HG02840 (cell line): ENCODE data around the gene SPOP.
"Not testable (repeated sequence)": the region's sequence is repeated elsewhere in the genome, so short reads cannot be mapped to it uniquely, and the experiment has no call there.

ENCODE experiments used
- ATAC-seq: cut with Tn5 transposase; IDR thresholded peaks from one replicate; pipeline ENCODE4 v1.9.1; 2021; ENCODE audit warnings: mild to moderate bottlenecking, moderate library complexity, moderate number of reproducible peaks; ENCODE audit not compliant: unreplicated experiment, low FRiP score

The SPOP gene

DNA sequence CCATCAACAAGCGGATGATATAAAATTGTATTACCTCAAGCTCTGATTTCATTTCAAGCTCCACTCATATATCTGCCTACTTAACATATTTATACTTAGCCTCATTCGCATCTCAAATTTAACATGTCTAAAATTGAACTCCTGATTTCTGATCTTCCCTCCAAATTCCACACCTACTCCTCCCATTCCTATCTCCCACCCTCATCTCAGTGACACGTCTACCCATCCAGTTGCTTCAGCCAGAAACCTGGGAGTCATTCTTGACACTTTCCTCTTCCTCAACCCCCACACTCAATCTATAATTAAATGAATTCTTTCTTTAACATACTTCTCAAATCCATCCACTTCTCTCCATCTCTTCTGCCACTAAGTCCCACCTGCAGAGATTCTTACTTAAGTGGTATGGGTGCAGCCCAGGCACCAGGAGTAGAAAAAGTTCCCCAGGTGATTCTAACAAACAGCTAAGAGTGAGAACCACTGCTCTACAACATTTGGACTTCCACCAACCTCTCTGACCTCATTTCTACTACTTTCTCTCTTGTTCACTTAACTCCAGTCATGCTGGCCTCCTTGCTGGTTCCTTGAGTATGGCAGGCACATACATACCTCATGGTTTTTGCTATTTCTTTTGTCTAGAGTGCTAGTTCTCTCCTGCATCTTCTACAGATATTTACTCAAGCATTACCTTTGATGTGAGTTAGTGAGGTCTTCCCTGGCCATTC is 18.1 kb downstream of the SPOP start:
- no peak for ATAC-seq

- ATAC-seq: no peak
These were observed 21.6 kb downstream of the SPOP start for GRCh38 chr17:49656247-49656646.

- ATAC-seq: no peak
These were observed 30.7 kb downstream of the SPOP start for GRCh38 chr17:49647256-49647585.

GRCh38 chr17:49646391-49647255 is 31.3 kb downstream of the SPOP start:
- no peak for ATAC-seq

DNA sequence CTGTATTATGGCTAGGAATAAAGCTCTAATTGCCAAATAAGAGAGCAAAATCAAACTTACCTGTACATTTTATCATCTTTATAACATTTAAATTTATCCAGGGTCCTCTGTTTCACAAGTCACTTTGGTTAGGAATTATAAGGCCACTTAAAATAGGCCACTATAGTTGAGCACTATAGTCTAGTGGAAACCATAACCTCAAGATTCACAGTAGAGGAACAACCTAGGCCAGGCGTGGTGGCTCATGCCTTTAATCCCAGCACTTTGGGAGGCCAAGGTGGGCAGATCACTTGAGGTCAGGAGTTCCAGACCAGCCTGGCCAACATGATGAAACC is 31.9 kb downstream of the SPOP start:
- ATAC-seq: not testable (repeated sequence)

DNA sequence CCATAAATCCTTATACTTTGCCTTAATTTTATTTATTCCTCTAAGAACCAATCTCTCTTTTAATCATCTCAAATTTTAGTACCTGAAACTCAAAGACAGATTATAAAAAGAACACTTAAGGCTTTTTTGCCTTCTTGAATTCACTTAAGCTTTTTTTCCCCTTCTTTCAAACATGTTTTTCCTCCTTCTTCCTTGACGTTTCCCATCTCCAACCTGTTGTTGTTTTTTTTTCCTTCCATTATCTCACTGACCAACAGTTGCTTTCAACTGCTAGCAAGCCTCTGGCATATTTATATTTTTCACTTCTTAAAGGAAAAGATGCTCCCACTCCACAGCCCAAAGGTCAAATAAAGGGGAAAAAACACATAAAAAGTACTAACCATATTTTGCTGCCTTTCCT is 32.2 kb downstream of the SPOP start:
- ATAC-seq: no peak

DNA sequence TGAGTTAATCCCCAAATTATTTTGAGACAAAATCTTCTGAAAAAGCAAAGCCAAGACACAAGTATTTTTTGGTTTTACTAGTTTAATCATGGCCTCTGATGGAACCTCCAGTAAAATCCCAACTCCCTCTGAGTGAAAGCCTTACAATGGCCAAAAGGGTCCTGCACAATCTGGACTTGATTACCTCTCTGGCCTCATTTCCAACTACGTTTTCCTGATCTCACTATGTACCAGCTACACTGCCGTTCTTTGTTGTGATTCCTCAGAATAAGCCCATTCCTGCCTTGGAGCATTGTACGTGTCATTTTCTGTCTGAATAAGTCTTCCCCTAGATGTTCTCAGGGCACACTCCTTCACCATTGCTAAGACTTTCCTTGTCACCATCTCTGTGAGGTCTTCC is 37.3 kb downstream of the SPOP start:
- no peak for ATAC-seq

DNA sequence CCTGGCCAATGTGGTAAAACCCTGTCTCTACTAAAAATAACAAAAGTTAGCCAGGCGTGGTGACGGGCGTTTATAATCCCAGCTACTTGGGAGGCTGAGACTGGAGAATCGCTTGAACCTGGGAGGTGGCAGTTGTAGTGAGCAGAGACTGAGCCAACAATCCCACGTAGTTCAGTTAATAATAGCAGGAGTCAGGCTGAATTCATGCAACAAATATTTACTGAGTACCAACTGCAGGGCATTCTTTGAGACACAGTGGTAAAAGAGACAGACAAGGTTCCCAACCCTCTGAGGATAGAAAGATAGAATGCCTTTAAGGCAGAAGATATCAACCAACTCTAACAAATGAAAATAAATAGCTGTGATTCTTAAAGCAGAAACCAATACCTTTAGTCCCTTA is 39.1 kb downstream of the SPOP start:
- ATAC-seq: no peak

DNA sequence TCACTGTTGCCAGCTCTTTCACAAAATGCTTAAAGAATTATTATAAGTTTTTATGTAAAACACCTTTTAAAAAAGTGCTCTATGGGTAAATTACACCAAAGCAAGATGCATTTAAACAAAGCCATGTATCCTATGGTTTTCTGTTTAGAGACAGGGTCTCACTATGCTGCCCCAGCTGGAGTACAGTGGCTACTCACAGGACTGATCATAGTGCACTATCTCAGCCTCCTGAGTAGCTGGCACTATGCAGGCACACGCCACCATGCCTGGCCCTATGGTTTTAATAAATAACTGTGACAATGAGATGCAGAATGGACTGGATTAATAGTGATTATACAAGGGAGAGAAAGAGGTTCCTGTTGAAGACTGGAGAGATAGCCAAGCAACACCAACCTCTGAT is 40.2 kb downstream of the SPOP start:
- no peak for ATAC-seq

DNA sequence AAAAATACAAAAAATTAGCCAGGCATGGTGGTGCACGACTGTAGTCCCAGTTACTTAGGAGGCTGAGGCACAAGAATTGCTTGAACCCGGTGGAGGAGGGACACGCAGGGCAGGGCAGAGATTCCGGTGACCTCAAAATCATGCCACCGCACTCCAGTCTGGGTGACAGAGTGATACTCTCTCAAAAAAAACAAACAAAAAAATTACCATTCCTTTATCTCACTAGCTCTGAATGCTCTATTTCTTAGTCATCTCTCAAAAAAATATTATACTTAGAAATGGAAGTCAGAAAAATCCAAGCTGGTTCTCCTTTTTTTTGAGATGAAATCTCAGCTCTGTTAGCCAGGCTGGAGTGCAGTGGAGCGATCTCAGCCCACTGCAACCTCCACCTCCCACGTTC is 40.8 kb downstream of the SPOP start:
- no peak for ATAC-seq

DNA sequence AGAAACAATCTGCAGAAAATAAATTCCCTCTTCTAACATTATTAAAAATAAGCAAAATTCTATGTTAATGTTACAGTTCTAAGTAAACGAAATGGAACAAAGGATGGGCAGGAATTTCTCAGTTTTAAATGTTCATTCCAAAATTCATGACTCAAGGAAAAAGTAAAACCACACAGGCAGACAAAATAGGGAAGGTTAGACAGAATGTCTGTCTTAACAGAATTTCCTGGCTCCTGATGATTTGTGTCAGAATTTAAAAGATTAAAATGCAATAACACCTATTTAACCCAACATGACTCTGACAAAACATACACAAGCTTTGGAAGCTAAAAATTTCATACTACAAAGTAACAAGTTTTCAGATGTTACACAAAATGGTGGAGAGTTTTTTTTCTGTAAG is 42.8 kb downstream of the SPOP start:
- no peak for ATAC-seq

- no peak for ATAC-seq
These were observed 43.4 kb downstream of the SPOP start for GRCh38 chr17:49634485-49634860.

DNA sequence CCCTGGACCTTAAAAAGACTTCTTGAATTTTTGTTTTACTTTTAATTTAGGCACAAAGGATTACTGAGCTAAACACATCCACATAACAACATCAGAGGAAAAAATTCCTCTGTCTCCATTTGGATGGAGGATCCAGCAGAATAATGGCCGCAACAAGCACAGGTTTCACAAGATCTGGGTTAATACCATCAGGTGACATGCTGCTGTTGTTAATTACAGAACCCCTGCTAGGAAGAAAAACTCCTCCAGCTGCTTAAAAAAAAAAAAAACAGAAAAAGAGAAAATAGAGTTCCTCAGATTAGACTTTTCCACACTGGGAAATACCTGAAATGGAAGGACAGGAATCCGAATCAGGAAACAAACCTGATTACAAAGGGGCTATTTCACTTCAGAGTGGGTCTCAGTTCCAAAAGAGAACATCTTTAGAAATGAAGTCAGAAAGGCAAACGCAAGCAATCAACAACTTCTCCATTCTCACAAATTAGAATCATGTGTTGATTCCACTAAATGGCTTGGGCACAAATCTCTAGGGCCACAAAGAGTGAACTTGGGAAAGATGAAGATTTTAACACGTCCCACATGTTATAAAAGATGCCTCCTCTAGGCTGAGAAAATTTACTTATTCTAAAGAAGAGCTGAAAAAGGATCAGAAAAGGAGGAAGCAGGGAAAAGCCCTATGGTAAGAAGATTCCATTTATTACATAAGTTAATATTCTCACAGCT is 44.0 kb downstream of the SPOP start:
- no peak for ATAC-seq

- ATAC-seq: no peak
These were observed 44.6 kb downstream of the SPOP start for GRCh38 chr17:49633250-49633649.

- no peak for ATAC-seq
These were observed 45.7 kb downstream of the SPOP start for GRCh38 chr17:49632201-49632600.

- no peak for ATAC-seq
These were observed 46.4 kb downstream of the SPOP start for GRCh38 chr17:49631496-49631895.

DNA sequence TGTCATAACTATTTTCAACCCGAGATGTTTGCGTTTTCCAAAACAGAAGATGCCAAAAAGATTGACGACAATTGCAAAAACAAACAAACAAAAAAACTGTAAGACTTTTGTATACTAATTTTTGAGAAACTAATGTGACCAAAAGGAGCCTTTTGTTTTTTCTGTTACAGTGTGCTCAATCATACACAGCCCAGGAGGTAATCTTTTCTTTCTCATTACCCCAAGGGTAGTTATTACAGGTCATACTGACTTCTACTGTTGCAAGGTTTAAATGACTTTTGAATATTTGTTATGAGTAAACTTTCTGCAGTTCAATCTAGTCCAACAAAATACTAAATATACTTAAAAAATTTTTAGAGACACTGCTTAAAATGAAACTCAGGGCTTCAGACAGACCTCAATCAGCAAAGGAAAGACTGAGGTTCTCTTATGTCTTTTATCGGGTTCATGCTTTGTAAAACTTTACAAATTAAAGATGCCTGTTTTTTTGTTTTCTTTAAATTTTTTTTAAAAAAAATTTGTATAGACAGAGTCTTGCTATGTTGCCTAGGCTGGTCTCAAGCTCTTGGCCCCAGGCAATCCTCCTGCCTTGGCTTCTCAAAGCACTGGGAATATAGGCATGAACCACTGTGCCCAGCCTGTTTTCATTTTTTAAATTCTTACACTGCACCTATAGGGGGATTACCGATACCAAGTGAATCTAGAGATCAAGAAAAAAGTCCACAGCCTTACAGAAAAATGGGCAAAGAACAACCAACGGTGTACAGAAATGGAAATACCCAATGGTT is 47.6 kb downstream of the SPOP start:
- no peak for ATAC-seq

- ATAC-seq: no peak
These were observed 48.5 kb downstream of the SPOP start for GRCh38 chr17:49629447-49629846.

DNA sequence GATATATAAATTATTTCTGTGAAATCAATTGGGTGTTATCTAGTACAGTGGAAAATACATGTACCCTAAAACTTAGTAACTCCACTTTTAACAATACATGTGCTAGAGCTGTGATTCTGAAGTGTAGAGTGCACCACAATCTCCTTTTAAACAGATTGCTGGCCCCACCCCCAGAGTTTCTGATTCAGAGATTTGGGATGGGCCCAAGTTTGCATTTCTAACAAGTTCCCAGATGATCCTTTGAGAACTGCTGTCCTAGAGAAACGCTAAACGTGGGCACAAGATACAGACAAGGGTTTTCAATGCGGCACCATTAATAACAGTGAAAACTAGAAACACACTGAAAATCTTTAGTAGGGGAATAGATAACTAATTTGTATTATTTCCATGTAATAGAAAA is 53.0 kb downstream of the SPOP start:
- no peak for ATAC-seq

- no peak for ATAC-seq
These were observed 55.9 kb downstream of the SPOP start for GRCh38 chr17:49621946-49622529.
